HCT116 (cell line): ENCODE results near the gene CBL.

Experiments used
- CBX3 ChIP-seq: IDR thresholded peaks from 2 replicates; pipeline ENCODE4 v1.6.1; 2012; ENCODE audit warnings: low read depth
- CTCF ChIP-seq, 3 experiments: fragments of 200-600 bp in 1 of 3; sonication (generic) in 1 of 3; IDR thresholded peaks in 2 of 3; conservative IDR thresholded peaks in 1 of 3; 2 replicates each; pipeline ENCODE4 v1.5.1; 2012 to 2017; ENCODE audit warnings: low read depth in 2 of 3, low read length in 2 of 3, antibody characterized with exemption in 1 of 3, borderline replicate concordance in 1 of 3, control low read depth in 1 of 3, mild to moderate bottlenecking in 1 of 3, mixed read lengths in 1 of 3, mixed run types in 1 of 3, moderate library complexity in 1 of 3; ENCODE audit not compliant: insufficient read depth in 1 of 3
- EZH2 ChIP-seq: fragments of 200-600 bp; sonication (generic); IDR thresholded peaks from 2 replicates; pipeline ENCODE4 v1.6.1; 2017; ENCODE audit warnings: antibody characterized with exemption, mixed run types
- EZH2phosphoT487 ChIP-seq: fragments of 200-600 bp; IDR thresholded peaks from 2 replicates; pipeline ENCODE4 v1.6.1; 2018; ENCODE audit warnings: antibody characterized with exemption, borderline replicate concordance
- POLR2A ChIP-seq: IDR thresholded peaks from 2 replicates; pipeline ENCODE4 v1.7.0; 2011; ENCODE audit warnings: borderline replicate concordance; ENCODE audit not compliant: insufficient read depth, insufficient read length; ENCODE audit errors: extremely low read depth
- POLR2AphosphoS5 ChIP-seq: IDR thresholded peaks from 2 replicates; pipeline ENCODE4 v1.6.1; 2011; ENCODE audit warnings: mild to moderate bottlenecking, low read depth, low read length, moderate library complexity
- RAD21 ChIP-seq: IDR thresholded peaks from 2 replicates; pipeline ENCODE4 v1.6.1; 2012; ENCODE audit warnings: low read depth, mild to moderate bottlenecking
- REST ChIP-seq: IDR thresholded peaks from 2 replicates; pipeline ENCODE4 v1.6.1; 2012; ENCODE audit warnings: low read depth
- SP1 ChIP-seq: IDR thresholded peaks from 2 replicates; pipeline ENCODE4 v1.6.1; 2012; ENCODE audit warnings: low read depth
- SRF ChIP-seq: IDR thresholded peaks from 2 replicates; pipeline ENCODE4 v1.6.1; 2012; ENCODE audit warnings: low read depth
- TCF7L2 ChIP-seq: IDR thresholded peaks from 2 replicates; pipeline ENCODE4 v1.7.0; 2011; ENCODE audit warnings: borderline replicate concordance, inconsistent platforms; ENCODE audit not compliant: insufficient read depth, insufficient read length; ENCODE audit errors: extremely low read depth
- ZBTB33 ChIP-seq: IDR thresholded peaks from 2 replicates; pipeline ENCODE4 v1.6.1; 2011; ENCODE audit warnings: mild to moderate bottlenecking, low read length, moderate library complexity; ENCODE audit not compliant: insufficient replicate concordance; ENCODE audit errors: extremely low read depth
- ZFX ChIP-seq: fragments of 450-650 bp; IDR thresholded peaks from 2 replicates; pipeline ENCODE4 v1.6.1; 2017

- TF ChIP-seq CTCF (IDR thresholded peaks at IDR 0.05 in 2 of 3, conservative IDR thresholded peaks at IDR 0.05 in 1 of 3; ENCODE audit: borderline replicate concordance in 1 of 3, insufficient read depth in 1 of 3, low read depth in 2 of 3, low read length in 2 of 3) (no peak), POLR2A (no peak), REST (no peak), ZBTB33 (no peak), POLR2AphosphoS5 (no peak), RAD21 (no peak), TCF7L2 (no peak), ZFX (no peak), EZH2 (no peak), SRF (no peak), EZH2phosphoT487 (no peak), SP1 (no peak), CBX3 (no peak)
Measured at GRCh38 chr11:119189393-119189792, 16.7 kb upstream of the CBL start.
